Germinal center (tissue), 1 donor: ENCODE measurements around the gene ACTA1.
"Not testable (repeated sequence)": the region's sequence is repeated elsewhere in the genome, so short reads cannot be mapped to it uniquely, and the experiment has no call there.

Source experiments
- DNase-seq: peaks from one replicate; pipeline ENCODE4 v3.0.0; 2012; ENCODE audit warnings: mixed read lengths, low spot score

ACTA1 gene

DNA sequence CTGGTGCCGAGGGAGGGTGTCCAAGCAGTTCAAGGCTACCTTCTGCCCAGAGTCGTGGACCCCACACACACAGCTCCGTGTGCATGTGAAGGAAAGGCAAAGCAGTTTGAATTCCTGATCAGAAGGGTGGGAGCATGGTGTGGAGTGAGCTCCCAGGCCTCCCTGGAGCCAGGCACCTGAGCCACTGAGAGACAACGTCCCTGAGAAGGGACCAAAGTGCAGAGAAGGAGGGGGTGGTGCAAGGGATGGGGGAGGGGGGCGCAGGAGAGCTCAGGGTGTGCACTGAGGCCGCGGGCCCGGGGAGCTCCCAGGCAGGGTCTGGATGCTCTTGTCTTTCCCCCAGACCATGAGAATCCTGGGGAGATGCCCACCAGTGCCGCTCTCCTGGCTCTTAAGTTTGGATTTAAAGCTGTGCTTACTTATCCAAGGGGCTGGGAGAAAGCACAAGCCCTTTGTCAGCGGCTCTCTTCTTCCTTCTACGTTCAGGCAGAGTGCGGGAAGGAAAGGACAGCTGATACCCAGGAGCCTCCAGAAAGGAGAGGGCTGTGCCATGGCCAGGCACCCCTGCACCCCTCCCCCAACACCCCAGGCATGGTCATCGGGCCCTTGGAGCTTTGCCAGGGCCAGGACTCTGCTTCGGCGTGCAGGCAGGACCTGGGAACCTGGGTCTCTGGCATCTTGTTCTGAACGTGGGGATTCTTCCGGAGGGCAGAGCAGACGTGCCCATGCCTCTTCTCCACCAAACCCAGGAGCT, 24.1 kb downstream of the ACTA1 start:
- DNase-seq: no peak

DNA sequence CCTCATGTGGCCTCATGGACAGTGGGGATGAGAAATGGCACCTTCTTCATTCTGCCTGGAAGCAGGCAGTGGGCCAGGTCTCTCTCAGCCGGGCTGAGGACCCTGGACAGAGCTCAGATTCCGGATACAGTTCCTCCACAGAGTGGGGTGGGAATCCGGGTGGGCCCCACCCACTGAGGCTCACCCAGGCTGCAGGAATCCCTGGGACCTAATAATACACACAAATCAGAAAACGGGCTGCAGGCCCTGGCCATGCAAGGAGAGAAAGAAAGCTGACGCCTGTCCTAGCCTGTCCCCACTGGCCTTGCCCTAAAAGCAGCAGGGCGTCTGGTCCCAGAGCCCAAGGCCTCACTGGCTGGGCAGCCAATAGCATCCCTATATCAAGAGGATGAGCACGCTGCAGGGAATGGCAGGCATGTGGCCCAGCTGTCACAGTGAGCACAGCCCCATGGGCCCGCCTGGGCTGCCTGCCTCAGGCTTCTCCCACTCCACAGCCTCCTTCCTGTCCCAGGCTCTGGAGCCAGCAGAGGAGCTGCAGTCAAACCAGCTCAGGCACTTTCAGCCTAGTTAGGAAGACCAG, 25.3 kb downstream of the ACTA1 start:
- DNase-seq: no peak

- DNase-seq: no peak
Observed at GRCh38 chr1:229407206-229408026, 26.5 kb downstream of the ACTA1 start.

DNA sequence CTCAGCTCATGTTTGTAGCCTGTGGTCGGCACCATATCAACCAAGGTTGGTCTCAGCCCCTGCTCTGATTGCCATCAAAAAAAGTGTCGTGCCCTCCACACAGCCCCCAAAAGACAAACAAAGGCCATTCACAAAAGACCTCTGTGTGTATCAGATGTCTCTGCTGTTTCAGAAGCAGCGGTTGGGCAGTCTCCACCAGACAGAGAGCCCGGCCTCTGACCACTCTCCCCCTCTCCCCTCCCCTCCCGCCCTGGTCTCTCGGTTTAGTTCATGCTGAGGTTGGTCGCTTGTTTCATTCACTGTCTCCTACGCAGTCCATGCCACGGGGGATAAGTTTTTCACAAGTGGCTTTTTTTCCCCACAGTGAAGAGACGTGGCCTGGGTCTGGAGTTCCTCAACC, 27.1 kb downstream of the ACTA1 start:
- DNase-seq: no peak

DNA sequence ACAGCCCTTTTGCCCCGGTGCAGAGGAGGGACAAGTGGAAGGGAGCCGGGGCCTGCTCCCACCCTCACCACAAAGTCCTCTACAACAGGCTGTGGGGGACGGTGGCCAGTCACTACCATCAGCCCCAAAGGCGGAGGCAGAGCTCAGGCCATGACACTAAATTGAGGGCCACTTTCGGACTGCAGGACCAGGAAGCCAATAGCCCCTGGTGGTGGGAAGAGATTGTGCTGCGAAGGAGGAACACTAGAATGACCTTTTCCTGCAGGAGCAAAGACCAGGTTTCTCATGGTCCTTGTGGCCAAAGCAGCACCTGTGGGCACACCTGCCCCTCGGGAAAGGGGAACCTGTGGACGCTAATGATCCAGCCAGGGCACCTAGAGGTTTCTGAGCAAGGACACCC, 30.3 kb downstream of the ACTA1 start:
- no peak for DNase-seq

DNA sequence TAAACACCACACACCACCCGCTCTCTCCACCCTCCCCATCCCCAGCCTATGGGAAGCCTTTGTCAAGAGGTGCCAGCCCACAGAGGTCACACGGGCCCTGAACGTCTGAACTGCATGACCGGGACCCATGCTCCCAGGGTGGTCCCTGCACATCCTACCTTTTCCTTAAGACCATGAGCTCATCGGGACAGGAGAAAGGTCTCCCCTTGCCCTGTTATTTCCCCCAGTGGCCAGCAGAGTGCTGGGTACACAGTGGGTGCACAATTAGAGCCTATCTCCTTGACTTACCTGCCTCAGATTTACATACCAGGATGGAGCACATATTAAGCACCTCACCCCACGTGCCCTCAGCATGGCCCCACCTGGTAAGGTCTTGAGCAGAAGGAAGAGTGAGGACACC, 30.9 kb downstream of the ACTA1 start:
- DNase-seq: no peak

GRCh38 chr1:229402329-229402728, 31.6 kb downstream of the ACTA1 start:
- not testable (repeated sequence) for DNase-seq

GRCh38 chr1:229397762-229398161, 36.1 kb downstream of the ACTA1 start:
- DNase-seq: no peak

- DNase-seq: no peak
Observed at GRCh38 chr1:229396585-229397206, 37.2 kb downstream of the ACTA1 start.

- DNase-seq: not testable (repeated sequence)
Observed at GRCh38 chr1:229394517-229394916, 39.4 kb downstream of the ACTA1 start.

GRCh38 chr1:229392936-229393335, 41.0 kb downstream of the ACTA1 start:
- no peak for DNase-seq

- DNase-seq: no peak
Observed at GRCh38 chr1:229390130-229390529, 43.8 kb downstream of the ACTA1 start.

GRCh38 chr1:229388897-229389580, 44.9 kb downstream of the ACTA1 start:
- no peak for DNase-seq

GRCh38 chr1:229385853-229386456, 47.9 kb downstream of the ACTA1 start:
- no peak for DNase-seq

DNA sequence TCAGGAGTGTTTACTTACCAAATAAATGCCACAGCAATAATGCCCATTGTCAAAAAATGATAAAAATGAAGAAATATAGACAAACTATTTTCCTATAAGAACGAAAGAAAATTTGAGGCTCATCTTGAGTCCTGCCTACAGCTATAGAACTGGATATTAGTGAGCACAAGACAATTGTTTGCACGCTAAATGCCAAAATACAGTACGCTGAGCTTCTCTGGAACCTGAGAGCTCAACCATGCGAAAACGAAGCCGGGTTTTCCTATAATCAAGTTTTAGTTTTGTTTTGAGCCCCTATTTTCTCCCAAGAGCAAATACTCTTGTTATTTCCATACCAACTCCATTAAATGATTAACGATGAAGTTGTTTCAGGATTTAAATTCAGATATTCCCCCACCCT, 49.1 kb downstream of the ACTA1 start:
- DNase-seq: no peak

GRCh38 chr1:229383961-229384360, 49.9 kb downstream of the ACTA1 start:
- DNase-seq: no peak

DNA sequence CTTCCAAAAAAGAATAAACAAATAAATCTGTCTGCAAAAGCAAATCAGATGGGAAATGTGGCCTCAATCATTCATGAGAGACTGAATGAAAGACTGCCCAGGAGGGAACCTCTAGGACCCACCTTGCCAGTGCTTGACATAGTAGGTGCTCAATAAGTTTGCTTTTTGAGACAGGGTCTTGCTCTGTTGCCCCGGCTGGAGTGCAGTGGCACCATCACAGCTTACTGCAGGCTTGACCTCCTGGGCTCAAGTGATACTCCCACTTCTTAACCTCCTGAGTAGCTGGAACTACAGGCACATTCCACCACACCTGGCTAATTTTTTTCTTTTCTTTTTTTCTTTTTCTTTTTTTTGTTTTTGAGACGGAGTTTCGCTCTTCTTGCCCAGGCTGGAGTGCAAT, 50.7 kb downstream of the ACTA1 start:
- DNase-seq: no peak
